Measurements from ENCODE around the gene ZDHHC12. TPM values are rescaled to one million over a fixed set of nuclear protein-coding genes. Genes with fewer than 3 reads are reported as not detected.

Gene ZDHHC12
- total and polyA plus RNA-seq, 2 donors (not counting 3 experiments of a cell fraction or from before 2014, with no cell fraction given): 28.8 to 62.0 TPM

GRCh38 chr9:128729766-128730517 lies 6.0 kb upstream of the ZDHHC12 start:
- no peaks in the 10 kb centered on the region for H3K4me1 ChIP-seq (ENCODE audit: control insufficient read depth, extremely low read depth, insufficient read depth, low read length)
- no peaks in the 10 kb centered on the region for H3K79me2 ChIP-seq (ENCODE audit: control insufficient read depth, insufficient read depth, low read length)
- no TSS peak for BruUV-seq (replicated peaks)
- POLR2A ChIA-PET: no interaction called here
- no peaks in the 10 kb centered on the region for H3K9me3 ChIP-seq (replicated peaks; ENCODE audit: control insufficient read depth, insufficient read depth, low read length)
- intact Hi-C loops (cut with micrococcal nuclease) (loop anchor here (5.0 to 10.0 kb wide), 3 partner anchors 57 to 295 kb away; partner anchors contain the start of genes DOLK, NUP188, SH3GLB2 and TBC1D13), dilution Hi-C loops (cut with MboI; ENCODE audit: extremely low pct_ligation_motif_present, low sequenced_read_pairs) (no loop called here)
- no peak overlapping the region for H3K9ac ChIP-seq (replicated peaks; ENCODE audit: extremely low read depth, insufficient read depth, low read length)
- no peak overlapping the region for H3K27ac ChIP-seq (ENCODE audit: insufficient read depth, low read depth, low read length)
- CTCF ChIA-PET: interaction anchor here (1.0 kb wide), 1 partner anchor 145 kb away, joined by 3 read pairs; no protein-coding TSS in a partner anchor
- DNase-seq (ENCODE audit: low read depth, low spot score) (no peak), FAIRE-seq (no peak)
- H3K4me2 ChIP-seq (ENCODE audit: insufficient read depth, low read length): no peak overlapping the region
- H2AFZ ChIP-seq (ENCODE audit: low read depth, low read length): no peak overlapping the region
- H4K20me1 ChIP-seq (replicated peaks; ENCODE audit: control insufficient read depth, extremely low read depth, insufficient read depth, low read length): no peaks in the 10 kb centered on the region
- H3K4me3 ChIP-seq (replicated peaks in 1 of 3; ENCODE audit: insufficient read depth in 1 of 3, low read depth in 1 of 3, low read length in 3 of 3): no peak overlapping the region
- no peak for TF ChIP-seq MAX (IDR thresholded peaks at IDR 0.05; ENCODE audit: insufficient read depth, insufficient read length)
- TF ChIP-seq GATA2 (IDR thresholded peaks at IDR 0.05; ENCODE audit: insufficient read depth, insufficient read length, low read depth, low read length): no peak
- TF ChIP-seq FOS (IDR thresholded peaks at IDR 0.05; ENCODE audit: borderline replicate concordance, insufficient read depth, low read length): no peak
- TF ChIP-seq EZH2 (IDR thresholded peaks at IDR 0.05; ENCODE audit: borderline replicate concordance, low read depth, low read length, severe bottlenecking): no peak
- no peak for TF ChIP-seq JUN (IDR thresholded peaks at IDR 0.05; ENCODE audit: borderline replicate concordance, insufficient read depth, insufficient read length, low read depth)
- no peak for TF ChIP-seq CTCF (IDR thresholded peaks at IDR 0.05; ENCODE audit: extremely low read depth in 1 of 2, insufficient read depth in 1 of 2, low read depth in 1 of 2, low read length in 2 of 2)
- no peak for TF ChIP-seq MYC (IDR thresholded peaks at IDR 0.05; ENCODE audit: low read depth, low read length)
- TF ChIP-seq POLR2AphosphoS5 (IDR thresholded peaks at IDR 0.05; ENCODE audit: insufficient read depth, low read depth, low read length): no peak
- no peak for TF ChIP-seq POLR2A (IDR thresholded peaks at IDR 0.05; ENCODE audit: low read depth, low read length)
- peaks cover 0 to 1% of the 10 kb centered on the region in 2 experiments for H3K36me3 ChIP-seq (ENCODE audit: control insufficient read depth in 2 of 2, extremely low read depth in 1 of 2, insufficient read depth in 2 of 2, low read length in 2 of 2)
- no peaks in the 10 kb centered on the region for H3K9me1 ChIP-seq (replicated peaks; ENCODE audit: control insufficient read depth, extremely low read depth, insufficient read depth, low read length)
- H3K27me3 ChIP-seq (ENCODE audit: control insufficient read depth in 2 of 2, insufficient read depth in 2 of 2, low read length in 2 of 2): no peaks in the 10 kb centered on the region
